Esophagus muscularis mucosa (tissue), 4 donors: ENCODE measurements around the gene TMED4.

ENCODE experiments used
- CTCF ChIP-seq, 3 experiments: fragments of 200-600 bp in 2 of 3; fragments of 450-650 bp in 1 of 3; sonication (generic) in 2 of 3; IDR thresholded peaks; one replicate each; pipeline ENCODE4 v1.5.1; 2017 to 2019; ENCODE audit warnings: antibody characterized with exemption in 3 of 3, mild to moderate bottlenecking in 2 of 3, moderate library complexity in 1 of 3
- EP300 ChIP-seq: sonication (generic); formaldehyde crosslinking; IDR thresholded peaks from one replicate; pipeline ENCODE4 v1.6.1; 2017; ENCODE audit warnings: antibody characterized with exemption
- POLR2A ChIP-seq: fragments of 450-650 bp; IDR thresholded peaks from one replicate; pipeline ENCODE4 v1.6.1; 2017; ENCODE audit warnings: antibody characterized with exemption, moderate library complexity, mild to moderate bottlenecking, low read depth
- POLR2AphosphoS5 ChIP-seq, 2 donors: sonication (generic); formaldehyde crosslinking; IDR thresholded peaks; one replicate each; pipeline ENCODE4 v1.6.1; 2017; ENCODE audit warnings: antibody characterized with exemption in 2 of 2

DNA sequence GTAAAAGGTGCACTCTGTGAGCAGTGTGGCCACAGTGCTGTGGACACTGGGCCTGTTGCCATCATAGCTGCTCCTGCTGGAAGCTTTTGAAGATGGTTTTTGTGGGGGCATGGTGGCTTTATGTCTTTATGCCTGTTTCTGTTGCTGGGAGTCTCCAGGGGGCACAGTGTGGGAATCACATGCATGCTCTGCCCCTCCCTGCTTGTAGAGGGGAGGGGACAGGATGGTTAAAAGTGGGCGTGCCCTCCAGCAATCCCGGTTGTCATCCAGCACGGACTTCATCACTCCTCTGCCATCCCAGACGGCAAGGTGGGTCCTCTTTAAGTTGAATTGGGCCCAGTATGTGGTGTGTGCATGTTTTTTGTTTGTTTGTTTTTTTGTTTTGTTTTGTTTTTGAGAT is 44.6 kb upstream of the TMED4 start:
- TF ChIP-seq EP300 (no peak), CTCF (IDR thresholded peaks at IDR 0.05) (no peak), POLR2A (no peak), POLR2AphosphoS5 (IDR thresholded peaks at IDR 0.05) (no peak)
